Lower lobe of right lung (tissue), 2 donors: ENCODE data around the gene THSD7A. TPM values are rescaled to one million over a fixed set of nuclear protein-coding genes. Genes with fewer than 3 reads are reported as not detected.

Experiments used
- ATAC-seq, 2 donors: fragments of 200-7000 bp; cut with Tn5 transposase; one replicate each; pipeline ENCODE4 v1.9.1; 2020 to 2022; ENCODE audit warnings: mild to moderate bottlenecking in 2 of 2, moderate library complexity in 2 of 2
- DNase-seq: peaks from one replicate; pipeline ENCODE4 v3.0.0-alpha.2; 2020
- H3K27ac ChIP-seq: fragments of 200-600 bp; one replicate; pipeline ENCODE4 v1.8.0; 2022
- H3K27me3 ChIP-seq: fragments of 200-600 bp; one replicate; pipeline ENCODE4 v1.8.0; 2022; ENCODE audit warnings: low read depth
- H3K36me3 ChIP-seq: fragments of 200-600 bp; one replicate; pipeline ENCODE4 v1.8.0; 2022; ENCODE audit warnings: mild to moderate bottlenecking
- H3K4me1 ChIP-seq: fragments of 200-600 bp; one replicate; pipeline ENCODE4 v1.8.0; 2022
- H3K4me3 ChIP-seq: fragments of 200-600 bp; one replicate; pipeline ENCODE4 v1.8.0; 2022; ENCODE audit warnings: mild to moderate bottlenecking
- H3K9me3 ChIP-seq: fragments of 200-600 bp; one replicate; pipeline ENCODE4 v1.8.0; 2022
- CTCF ChIP-seq: fragments of 200-600 bp; IDR thresholded peaks from one replicate; pipeline ENCODE4 v1.8.0; 2022; ENCODE audit warnings: antibody characterized with exemption, mild to moderate bottlenecking
- intact Hi-C: fragments of 100-400 bp; cut with DNase I; formaldehyde crosslinking; loops from one replicate; pipeline ENCODE4 v1.11.0; 2022
- total RNA-seq: library from RNA; stranded (reverse); fragmentation: NEBNext Ultra II Directional; extraction: Animal tissue kit (Norgen Biotek cat#: 25700); gene quantifications from one replicate; pipeline ENCODE4 v1.2.1, GENCODE V29; 2021
- donor health status: DM: no; HTN: yes; CAD: no; lungs with severe emphysema.

THSD7A gene
- total RNA-seq, 1 donor from 2014 or later: 7.2 TPM

GRCh38 chr7:11612737-11613136 lies 219.3 kb downstream of the THSD7A start:
- ATAC-seq: no peak
- intact Hi-C loops: no loop called here

GRCh38 chr7:11609096-11609670 lies 222.8 kb downstream of the THSD7A start:
- no peak for ATAC-seq
- no peaks in the 10 kb centered on the region for H3K9me3 ChIP-seq
- intact Hi-C loops: no loop called here
- H3K27me3 ChIP-seq: no peaks in the 10 kb centered on the region
- H3K4me3 ChIP-seq: no peak overlapping the region
- peaks cover 9% of the 10 kb centered on the region for H3K4me1 ChIP-seq
- no peaks in the 10 kb centered on the region for H3K36me3 ChIP-seq
- TF ChIP-seq CTCF: no peak
- DNase-seq: no peak
- H3K27ac ChIP-seq: no peak overlapping the region

More at GRCh38 chr7:11612737-11613136, 219.3 kb downstream of the THSD7A start:
- TF ChIP-seq CTCF: no peak
- Histone ChIP-seq H3K9me3 (no peaks in the 10 kb centered on the region), H3K4me3 (no peak overlapping the region), H3K36me3 (no peaks in the 10 kb centered on the region), H3K4me1 (no peaks in the 10 kb centered on the region), H3K27me3 (no peaks in the 10 kb centered on the region), H3K27ac (no peak overlapping the region)
- no peak for DNase-seq

GRCh38 chr7:11607686-11608085 lies 224.3 kb downstream of the THSD7A start:
- H3K27me3 ChIP-seq: no peaks in the 10 kb centered on the region
- DNase-seq (no peak), ATAC-seq (no peak)
- H3K27ac ChIP-seq: no peak overlapping the region
- H3K9me3 ChIP-seq: no peaks in the 10 kb centered on the region
- intact Hi-C loops: no loop called here
- peaks cover 9% of the 10 kb centered on the region for H3K4me1 ChIP-seq
- H3K36me3 ChIP-seq: no peaks in the 10 kb centered on the region
- no peak for TF ChIP-seq CTCF
- H3K4me3 ChIP-seq: no peak overlapping the region

- H3K27ac ChIP-seq: no peak overlapping the region
Observed at GRCh38 chr7:11605749-11606148, 226.2 kb downstream of the THSD7A start.

GRCh38 chr7:11604505-11604904 lies 227.5 kb downstream of the THSD7A start:
- Histone ChIP-seq H3K27me3 (no peaks in the 10 kb centered on the region), H3K36me3 (no peaks in the 10 kb centered on the region), H3K4me3 (no peak overlapping the region), H3K27ac (no peak overlapping the region), H3K9me3 (no peaks in the 10 kb centered on the region), H3K4me1 (peaks cover 9% of the 10 kb centered on the region)
- TF ChIP-seq CTCF: no peak
- DNase-seq (no peak), ATAC-seq (no peak)
- intact Hi-C loops: no loop called here

More at GRCh38 chr7:11605749-11606148, 226.2 kb downstream of the THSD7A start:
- Histone ChIP-seq H3K27me3 (no peaks in the 10 kb centered on the region), H3K4me1 (peaks cover 9% of the 10 kb centered on the region), H3K9me3 (no peaks in the 10 kb centered on the region), H3K4me3 (no peak overlapping the region), H3K36me3 (no peaks in the 10 kb centered on the region)
- peak in 1 of 2 donors; percentile 18 for ATAC-seq
- TF ChIP-seq CTCF: no peak
- intact Hi-C loops: no loop called here
- DNase-seq: no peak

GRCh38 chr7:11601761-11602160 lies 230.2 kb downstream of the THSD7A start:
- Histone ChIP-seq H3K4me1 (peaks cover 9% of the 10 kb centered on the region), H3K27ac (no peak overlapping the region), H3K36me3 (no peaks in the 10 kb centered on the region), H3K4me3 (no peak overlapping the region), H3K27me3 (no peaks in the 10 kb centered on the region), H3K9me3 (no peaks in the 10 kb centered on the region)
- no peak for ATAC-seq
- TF ChIP-seq CTCF: no peak
- intact Hi-C loops: no loop called here
- no peak for DNase-seq
